Suprapubic skin (tissue), 4 donors: Measurements from ENCODE around the gene POLR2L.

ENCODE experiments used
- EP300 ChIP-seq: sonication (generic); formaldehyde crosslinking; IDR thresholded peaks from one replicate; pipeline ENCODE4 v1.6.1; 2017; ENCODE audit warnings: antibody characterized with exemption
- POLR2A ChIP-seq, 2 donors: fragments of 450-650 bp; IDR thresholded peaks; one replicate each; pipeline ENCODE4 v1.6.1; 2017; ENCODE audit warnings: antibody characterized with exemption in 2 of 2, mild to moderate bottlenecking in 2 of 2, moderate library complexity in 2 of 2
- POLR2AphosphoS5 ChIP-seq, 3 donors: sonication (generic); formaldehyde crosslinking; IDR thresholded peaks; one replicate each; pipeline ENCODE4 v1.6.1; 2017; ENCODE audit warnings: antibody characterized with exemption in 3 of 3
- TF ChIP-seq, protein P1 (sequence below), 2 donors: fragments of 200-600 bp in 1 of 2; fragments of 450-650 bp in 1 of 2; sonication (generic) in 1 of 2; IDR thresholded peaks; one replicate each; pipeline ENCODE4 v1.5.1; 2016 to 2019; ENCODE audit warnings: antibody characterized with exemption in 2 of 2, mild to moderate bottlenecking in 1 of 2, moderate library complexity in 1 of 2

DNA sequence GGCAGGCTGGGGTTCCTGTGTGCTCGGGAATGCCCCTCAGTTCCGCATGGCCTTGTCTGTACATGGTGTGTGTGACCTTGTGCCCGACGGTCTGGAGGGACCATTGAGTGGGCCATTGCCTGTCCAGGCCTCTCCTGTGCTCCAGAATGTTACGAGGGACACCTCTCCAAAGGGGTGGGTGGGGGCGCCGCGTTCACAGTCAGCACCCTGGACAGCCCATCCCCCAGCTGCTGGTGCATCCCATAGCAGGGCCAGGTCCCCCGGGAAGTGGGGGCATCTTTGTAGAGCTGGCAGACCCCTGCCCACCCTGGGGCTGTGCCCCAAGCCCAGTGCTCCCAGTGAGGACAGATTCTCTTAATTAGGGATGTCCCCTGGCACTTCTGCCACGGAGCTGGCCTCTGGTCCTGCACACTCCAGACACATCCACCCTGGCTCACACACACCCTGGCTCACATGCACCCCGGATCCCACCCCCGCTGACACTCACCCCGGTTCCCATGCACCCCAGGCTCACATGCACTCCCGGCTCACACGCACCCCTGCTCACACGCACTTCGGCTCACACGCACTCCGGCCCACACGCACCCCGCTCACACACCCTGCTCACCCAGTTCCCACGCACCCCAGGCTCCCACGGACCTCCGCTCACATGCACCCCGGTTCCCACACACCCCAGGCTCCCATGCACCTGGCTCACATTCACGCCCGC lies 15.9 kb upstream of the POLR2L start:
- TF ChIP-seq, protein P1, sequence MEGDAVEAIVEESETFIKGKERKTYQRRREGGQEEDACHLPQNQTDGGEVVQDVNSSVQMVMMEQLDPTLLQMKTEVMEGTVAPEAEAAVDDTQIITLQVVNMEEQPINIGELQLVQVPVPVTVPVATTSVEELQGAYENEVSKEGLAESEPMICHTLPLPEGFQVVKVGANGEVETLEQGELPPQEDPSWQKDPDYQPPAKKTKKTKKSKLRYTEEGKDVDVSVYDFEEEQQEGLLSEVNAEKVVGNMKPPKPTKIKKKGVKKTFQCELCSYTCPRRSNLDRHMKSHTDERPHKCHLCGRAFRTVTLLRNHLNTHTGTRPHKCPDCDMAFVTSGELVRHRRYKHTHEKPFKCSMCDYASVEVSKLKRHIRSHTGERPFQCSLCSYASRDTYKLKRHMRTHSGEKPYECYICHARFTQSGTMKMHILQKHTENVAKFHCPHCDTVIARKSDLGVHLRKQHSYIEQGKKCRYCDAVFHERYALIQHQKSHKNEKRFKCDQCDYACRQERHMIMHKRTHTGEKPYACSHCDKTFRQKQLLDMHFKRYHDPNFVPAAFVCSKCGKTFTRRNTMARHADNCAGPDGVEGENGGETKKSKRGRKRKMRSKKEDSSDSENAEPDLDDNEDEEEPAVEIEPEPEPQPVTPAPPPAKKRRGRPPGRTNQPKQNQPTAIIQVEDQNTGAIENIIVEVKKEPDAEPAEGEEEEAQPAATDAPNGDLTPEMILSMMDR (IDR thresholded peaks at IDR 0.05), result no peak
- no peak for TF ChIP-seq EP300
- TF ChIP-seq POLR2A (IDR thresholded peaks at IDR 0.05), result no peak
- no peak for TF ChIP-seq POLR2AphosphoS5 (IDR thresholded peaks at IDR 0.05)
